Effector memory CD8-positive, alpha-beta T cell (primary cell): ENCODE measurements around the gene RAP1GDS1.

Experiments used
- ATAC-seq: fragments of 150-1000 bp; cut with Tn5 transposase; replicated peaks from 2 replicates; pipeline ENCODE4 v1.10.0; 2021; ENCODE audit warnings: mild to moderate bottlenecking, moderate library complexity
- DNase-seq, 3 experiments: peaks; one replicate each; pipeline ENCODE4 v3.0.0; 2021
- H3K27ac Mint-ChIP-seq, 2 donors: one replicate each; pipeline ENCODE4 v1.8.0; 2022; ENCODE audit warnings: mild to moderate bottlenecking in 2 of 2, mixed read lengths in 2 of 2, moderate library complexity in 2 of 2
- H3K27me3 Mint-ChIP-seq, 2 donors: one replicate each; pipeline ENCODE4 v1.8.0; 2022; ENCODE audit warnings: mixed read lengths in 2 of 2
- H3K36me3 Mint-ChIP-seq: one replicate; pipeline ENCODE4 v1.8.0; 2022; ENCODE audit warnings: mild to moderate bottlenecking, moderate library complexity, mixed read lengths; ENCODE audit not compliant: insufficient read depth
- H3K4me1 Mint-ChIP-seq, 2 donors: one replicate each; pipeline ENCODE4 v1.8.0; 2022; ENCODE audit warnings: low read depth in 2 of 2, mixed read lengths in 2 of 2
- H3K4me3 Mint-ChIP-seq, 2 donors: one replicate each; pipeline ENCODE4 v1.8.0; 2022; ENCODE audit warnings: mild to moderate bottlenecking in 2 of 2, mixed read lengths in 2 of 2, moderate library complexity in 2 of 2
- H3K9me3 Mint-ChIP-seq, 2 donors: one replicate each; pipeline ENCODE4 v1.8.0; 2022; ENCODE audit warnings: mixed read lengths in 2 of 2

The RAP1GDS1 gene

GRCh38 chr4:98491899-98492559 lies 230.8 kb downstream of the RAP1GDS1 start:
- Mint-ChIP-seq H3K27me3 (no peaks in the 10 kb centered on the region), H3K9me3 (no peaks in the 10 kb centered on the region), H3K4me1 (peaks cover 6 to 15% of the 10 kb centered on the region in 2 donors), H3K27ac (no peak overlapping the region), H3K4me3 (no peak overlapping the region), H3K36me3 (no peaks in the 10 kb centered on the region)
- DNase-seq: no peak
- no peak for ATAC-seq

- Mint-ChIP-seq H3K4me1 (peaks cover 5 to 19% of the 10 kb centered on the region in 2 donors), H3K36me3 (peaks cover 2% of the 10 kb centered on the region), H3K4me3 (no peak overlapping the region), H3K9me3 (no peaks in the 10 kb centered on the region), H3K27ac (no peak overlapping the region), H3K27me3 (no peaks in the 10 kb centered on the region)
- ATAC-seq (no peak), DNase-seq (no peak)
These were observed 232.1 kb downstream of the RAP1GDS1 start for GRCh38 chr4:98493296-98493695.
